GM21825 (cell line): Measurements from ENCODE around the gene PTPRK.

Experiments
- ATAC-seq: cut with Tn5 transposase; IDR thresholded peaks from one replicate; pipeline ENCODE4 v1.9.1; 2021; ENCODE audit warnings: mild to moderate bottlenecking, moderate library complexity; ENCODE audit not compliant: unreplicated experiment

Gene PTPRK

DNA sequence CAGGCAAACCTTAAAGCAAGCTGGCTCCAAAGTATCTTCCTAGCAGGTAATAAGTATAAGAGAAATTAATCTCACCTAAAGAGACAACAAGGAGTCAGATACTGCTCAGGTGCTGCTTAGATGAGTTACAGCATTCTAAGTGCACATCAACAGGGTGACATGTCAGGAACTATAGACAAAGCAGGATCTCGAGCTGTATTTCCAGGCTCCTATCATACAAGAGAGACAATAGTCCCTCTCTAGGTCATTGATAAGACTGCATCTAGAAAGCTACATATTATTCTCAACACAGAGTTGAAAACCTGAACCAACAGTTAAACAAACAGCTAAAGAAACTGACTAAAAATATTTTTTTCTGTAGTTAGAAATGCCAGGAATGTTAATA lies 3.9 kb downstream of the PTPRK start:
- no peak for ATAC-seq

DNA sequence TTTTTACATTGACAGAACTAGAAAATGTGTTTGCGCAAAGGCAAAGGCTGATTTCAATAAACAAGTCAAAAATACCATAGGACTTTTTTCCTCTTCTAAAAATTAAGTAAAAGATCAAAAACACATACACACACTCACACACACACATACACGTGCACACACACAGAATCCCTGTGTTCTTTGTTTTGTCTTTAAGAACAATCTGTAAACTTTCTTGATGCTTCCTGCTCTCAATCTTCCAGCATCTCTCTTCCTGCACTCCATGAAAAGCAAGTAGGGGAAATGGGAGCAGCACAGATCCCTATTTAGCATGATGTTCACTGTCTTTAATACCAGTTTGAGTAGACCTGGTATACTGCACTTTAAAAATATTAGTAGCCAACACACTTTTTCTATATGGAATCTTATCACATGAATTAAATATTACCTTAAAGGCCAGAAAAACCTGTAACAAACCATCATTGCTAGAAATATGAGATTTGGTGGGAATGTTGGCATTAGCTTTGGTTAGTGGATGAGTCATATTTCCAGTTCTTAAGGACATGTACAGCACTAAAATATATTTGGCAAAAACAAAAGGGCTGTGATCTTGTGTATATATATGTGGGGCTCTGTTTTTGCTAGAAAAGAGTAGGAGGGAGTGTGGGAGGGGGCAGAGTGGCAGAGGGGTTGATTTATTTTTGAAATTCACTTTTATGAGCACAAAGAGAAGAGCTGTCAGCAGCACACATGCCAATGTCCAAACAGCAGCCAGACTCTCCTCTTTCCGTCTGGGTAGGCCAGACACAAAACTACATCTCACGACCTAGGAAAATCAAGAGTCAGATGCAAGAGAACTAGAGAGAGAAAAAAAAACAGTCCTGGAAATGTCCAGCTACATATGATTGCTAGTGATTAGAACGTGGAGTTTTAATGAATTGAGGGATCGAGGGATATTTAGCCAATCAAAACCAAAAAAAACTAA lies 4.6 kb downstream of the PTPRK start:
- ATAC-seq: no peak

DNA sequence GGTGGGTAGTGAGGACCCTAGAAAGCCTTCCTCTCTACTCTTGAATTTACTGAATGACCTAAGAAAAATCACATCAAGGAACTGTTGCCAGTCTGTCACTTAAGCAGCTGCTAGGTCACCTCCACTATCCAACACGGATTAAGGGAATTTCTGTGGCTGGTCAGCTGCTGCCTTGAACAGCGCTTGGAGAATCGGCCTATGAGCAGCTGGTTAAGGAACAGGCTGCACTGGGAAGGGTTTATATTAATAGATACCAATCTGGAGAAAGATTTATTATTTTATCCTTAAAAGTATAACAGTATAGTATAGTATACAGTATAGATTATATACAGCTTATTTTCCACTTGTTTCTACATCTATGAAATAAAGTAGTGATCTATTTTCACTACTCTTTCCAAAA lies 6.5 kb downstream of the PTPRK start:
- no peak for ATAC-seq

DNA sequence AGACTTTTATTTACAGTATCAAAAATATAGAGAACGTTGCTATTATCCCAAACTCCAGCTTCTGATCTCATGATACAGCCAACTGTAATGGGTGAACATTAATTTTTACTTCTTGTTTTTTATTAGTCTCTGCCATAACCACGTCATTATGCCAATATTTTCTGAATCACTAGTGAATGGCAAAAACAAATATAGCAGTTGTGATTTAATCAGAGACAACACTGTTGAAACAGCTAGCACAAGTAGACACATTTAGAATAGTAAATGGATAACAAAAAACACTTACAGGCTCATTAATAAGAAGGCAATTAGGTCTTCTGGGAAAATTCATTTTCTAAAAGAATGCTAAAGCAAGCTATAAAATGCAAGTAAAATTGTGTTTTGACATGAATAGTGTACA lies 8.1 kb downstream of the PTPRK start:
- no peak for ATAC-seq

DNA sequence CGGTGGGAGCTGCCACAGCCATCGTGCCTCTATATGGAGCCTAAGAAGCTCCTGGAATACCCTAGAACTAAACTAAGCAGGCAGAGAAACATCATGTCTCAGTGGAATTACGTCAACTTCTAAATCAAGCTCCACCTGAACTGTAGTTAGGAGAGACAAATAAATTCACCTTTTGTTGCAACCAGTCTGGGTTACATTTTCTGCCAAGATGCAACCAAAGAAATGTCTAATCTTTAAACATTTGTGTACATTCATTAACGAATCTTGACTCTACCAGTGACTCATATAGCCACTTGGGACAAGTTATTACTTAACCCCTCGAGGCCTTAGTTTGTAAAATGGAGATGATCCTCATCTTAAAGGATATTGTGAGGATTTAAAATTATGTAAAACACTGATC lies 8.9 kb downstream of the PTPRK start:
- peak; percentile 83 for ATAC-seq

DNA sequence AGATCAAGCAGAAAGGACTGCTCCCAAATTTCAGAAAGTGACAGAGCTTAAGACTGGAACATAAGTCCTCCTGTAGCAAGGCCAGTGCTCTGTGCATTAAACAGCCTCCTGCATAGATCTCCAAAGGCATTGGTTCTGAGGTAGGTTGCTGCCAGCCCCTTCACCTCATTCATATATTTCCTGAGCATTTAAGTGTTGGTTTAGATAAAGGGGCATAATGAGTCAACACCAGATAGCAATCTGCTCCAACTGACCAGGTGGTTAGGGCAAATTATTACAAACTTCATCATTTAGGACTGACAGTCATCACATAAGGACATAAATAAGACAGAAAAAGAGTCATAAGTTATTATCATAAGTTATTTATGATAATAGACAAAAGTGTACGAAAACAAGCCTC lies 10.7 kb downstream of the PTPRK start:
- ATAC-seq: no peak

DNA sequence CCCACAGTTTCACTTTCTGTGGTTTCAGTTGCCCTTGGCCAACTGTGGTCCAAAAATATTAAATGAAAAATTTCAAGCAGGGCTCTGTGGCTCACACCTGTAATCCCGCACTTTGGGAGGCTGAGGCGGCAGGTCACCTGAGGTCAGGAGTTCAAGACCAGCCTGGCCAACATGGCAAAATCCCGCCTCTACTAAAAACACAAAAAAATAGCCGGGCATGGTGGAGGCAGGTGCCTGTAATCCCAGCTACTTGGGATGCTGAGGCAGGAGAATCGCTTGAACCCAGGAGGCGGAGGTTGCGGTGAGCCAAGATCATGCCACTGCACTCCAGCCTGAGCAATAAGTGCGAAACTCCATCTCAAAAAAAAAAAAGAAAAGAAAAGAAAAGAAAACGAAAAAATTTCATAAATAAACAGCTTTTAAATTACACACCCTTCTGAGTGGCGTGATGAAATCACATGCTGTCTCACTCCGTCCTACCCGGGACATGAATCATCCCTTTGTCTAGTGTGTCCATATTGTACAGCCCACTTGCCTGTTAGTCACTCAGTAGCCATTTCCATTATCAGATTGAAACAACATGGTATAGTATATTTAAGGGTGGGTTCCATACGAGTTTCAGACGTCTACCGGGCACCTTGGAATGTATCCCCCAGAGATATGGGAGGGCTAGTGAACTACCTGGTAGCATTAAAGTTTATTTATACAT lies 11.7 kb downstream of the PTPRK start:
- ATAC-seq: no peak

DNA sequence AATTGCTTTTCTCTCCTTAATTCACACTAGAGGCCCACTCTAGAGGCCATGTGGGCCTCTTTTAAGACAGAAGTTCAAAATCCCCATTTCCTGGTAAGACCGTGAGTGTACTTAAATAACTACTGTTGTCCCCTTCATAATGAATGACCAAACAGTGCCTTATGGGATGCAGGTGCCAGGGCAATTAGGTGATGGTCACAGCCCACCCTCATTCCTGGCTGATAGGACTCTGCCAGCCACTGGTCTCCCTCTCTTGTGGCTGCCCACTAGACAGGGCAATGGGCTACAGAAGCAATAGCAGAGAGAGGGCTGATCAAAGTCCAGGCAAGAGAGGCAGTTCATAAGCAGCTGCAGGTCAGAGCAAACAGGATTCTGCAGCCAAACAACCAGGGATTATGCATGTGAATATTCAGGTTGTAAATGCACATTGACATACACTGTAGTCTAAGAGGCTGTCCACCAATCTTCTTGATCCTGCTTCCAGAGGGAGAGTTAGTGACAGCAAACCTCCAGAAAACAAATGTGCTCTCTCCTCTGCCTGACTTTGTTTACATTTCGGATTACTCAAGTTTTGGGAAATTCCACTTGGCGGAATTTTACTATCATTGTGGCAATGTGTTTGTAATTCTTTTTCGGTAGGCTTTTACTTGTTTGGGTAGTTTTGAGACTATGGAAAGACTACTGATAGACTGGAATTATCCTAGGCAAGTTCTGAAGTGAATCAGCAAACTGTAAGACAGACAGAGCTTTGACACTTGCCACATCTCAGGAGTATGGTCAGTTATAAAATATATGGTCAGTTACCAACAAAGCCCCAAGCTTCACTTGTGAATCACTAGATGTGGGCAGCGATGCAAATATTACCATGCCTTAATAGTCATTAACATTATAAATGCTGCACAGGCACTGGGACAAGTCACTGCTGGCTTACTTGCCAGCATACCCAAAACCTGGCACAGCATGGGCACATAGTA lies 12.8 kb downstream of the PTPRK start:
- no peak for ATAC-seq

DNA sequence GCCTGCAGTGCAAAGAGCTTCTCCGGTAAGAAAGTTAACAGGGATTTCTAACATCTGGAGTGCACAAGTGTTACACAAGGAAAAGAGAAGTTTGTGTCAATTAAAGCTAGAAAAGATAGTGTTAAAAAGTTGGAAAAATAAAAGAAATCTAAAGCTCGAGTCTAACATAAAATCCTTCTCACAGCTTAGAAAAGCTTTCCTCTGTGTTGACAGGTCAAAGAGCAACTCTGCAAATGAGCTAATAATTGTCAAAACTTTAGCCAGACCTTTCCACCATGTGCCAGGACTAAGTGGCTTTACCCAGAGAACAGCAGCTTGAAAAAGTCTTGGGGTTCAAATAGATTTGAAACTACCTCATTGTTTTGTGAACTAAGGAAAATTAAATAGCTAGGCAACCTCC lies 14.8 kb downstream of the PTPRK start:
- ATAC-seq: no peak

DNA sequence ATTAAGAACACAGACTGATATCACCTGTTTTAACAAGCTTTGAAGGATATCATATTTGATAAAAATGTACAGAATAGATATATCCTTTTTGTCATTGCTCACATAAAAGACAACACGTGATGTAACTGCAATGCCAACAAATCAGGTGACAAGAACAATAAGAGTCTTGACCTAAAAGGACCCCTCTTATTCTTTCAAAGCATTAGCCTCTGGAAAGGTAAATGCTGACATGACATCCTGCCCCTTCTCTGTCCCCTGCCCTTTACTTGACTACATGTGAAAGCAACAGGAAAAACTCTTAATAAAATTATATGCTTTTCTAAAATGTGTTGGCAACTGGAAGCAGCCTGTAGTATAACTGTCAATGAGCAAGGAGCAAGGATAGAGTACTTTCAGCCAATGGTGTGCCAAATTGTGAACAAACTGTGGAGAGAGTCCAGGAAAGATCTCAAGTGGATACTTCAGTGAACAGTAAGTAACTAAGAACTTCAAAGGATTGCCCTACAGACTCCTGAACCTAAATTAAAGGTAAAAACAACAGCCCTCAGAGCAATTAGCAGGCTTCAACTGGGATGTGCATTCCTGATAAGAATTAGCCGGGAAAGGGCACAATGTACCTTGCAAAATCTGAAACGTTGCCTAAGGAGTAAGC lies 16.3 kb downstream of the PTPRK start:
- no peak for ATAC-seq

DNA sequence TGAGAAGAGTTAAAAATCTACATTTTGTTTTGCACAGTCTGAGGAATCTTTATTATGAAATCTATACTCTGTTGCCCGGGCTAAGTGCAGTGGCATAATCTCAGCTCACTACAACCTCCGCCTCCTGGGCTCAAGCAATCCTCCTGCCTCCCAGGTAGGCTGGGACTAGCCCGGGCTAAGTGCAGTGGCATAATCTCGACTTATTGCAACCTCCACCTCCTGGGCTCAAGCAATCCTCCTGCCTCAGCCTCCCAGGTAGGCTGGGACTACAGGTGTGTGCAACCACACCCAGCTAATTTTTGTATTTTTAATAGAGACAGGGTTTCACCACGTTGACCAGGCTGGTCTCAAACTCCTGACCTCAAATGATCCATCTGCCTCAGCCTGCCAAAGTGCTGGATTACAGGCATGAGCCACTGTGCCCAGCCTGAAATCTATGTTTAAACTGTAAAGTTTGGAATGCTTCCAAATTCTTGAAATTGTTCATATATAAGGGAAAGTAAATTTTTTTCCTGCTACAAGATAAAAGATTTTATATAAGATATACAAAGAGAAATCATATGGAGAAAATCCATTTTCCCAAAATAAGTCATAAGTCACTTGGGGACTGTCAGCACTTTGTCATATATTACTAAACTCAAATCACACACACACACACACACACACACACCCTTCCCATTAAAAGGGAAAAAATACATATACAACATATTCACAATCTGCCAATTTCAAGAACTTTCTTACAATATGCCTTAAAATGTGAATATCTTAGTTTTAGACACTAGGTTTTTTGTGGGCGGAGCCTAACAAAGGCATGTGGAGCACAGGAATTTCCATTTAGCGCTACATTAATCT lies 19.4 kb downstream of the PTPRK start:
- ATAC-seq: no peak

DNA sequence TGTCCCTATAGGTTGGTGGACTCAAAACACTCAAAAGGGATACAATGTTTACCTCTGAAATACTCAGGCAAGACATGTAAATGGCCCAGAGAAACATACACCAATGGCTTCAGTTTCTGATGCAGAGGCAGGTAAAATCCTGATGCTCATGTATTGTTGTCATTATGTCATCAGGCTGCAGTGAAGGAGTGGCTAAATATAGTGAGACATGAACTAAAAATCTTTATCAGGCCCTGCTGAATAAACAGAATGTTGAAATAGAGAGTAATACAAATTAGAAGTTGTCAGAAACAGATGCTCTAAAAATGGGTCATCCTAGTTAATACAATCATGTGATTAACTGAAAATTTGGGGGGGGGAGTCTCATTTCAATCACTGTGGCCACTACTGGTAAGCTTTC lies 20.4 kb downstream of the PTPRK start:
- no peak for ATAC-seq

DNA sequence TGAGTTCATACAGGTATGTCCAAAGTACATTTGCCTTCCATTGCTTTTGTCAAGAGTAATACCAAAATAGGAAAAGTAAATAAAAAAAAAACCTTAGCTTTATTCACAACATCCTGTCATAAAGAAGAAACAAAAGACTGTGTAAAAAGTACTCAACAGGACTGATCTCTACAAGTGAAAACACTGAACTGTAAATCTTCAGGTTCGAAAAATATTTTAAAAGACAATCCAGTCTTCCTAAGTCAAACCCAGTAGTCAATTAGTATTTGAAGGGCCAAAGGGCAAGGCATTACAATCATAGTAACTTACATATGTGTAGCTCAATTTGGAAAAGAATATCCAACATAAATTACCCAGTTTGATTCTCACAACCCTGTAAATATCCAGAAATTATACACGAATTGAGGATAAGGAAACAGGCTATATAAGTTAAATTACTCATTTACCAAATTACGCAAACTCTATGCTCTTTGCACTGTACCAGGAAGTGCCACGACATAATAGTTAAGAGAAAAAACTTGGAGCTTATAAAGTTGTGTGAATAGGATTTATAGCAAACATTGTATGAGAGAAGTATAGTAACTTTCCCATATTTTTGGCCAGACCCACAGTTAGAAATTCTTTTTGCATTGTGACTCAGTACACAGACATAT lies 21.2 kb downstream of the PTPRK start:
- no peak for ATAC-seq

DNA sequence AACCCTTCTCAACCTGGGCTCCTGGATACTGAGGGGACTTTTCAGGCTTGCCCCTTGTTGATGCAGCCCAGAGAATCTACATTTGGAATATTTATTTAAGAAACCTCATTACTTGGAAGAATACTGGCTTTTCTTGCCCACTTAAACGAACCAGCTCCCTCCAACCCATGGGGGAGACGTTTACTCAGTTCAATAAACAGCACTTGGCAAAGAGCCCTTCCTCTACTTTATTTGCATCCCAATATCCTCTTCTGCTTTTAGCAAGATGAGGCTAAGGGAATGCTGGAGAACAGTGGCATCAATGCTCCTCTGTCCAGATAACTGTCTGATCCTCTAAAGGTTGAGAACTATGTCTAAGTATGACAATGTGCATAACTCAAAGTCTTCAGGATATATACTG lies 22.2 kb downstream of the PTPRK start:
- no peak for ATAC-seq

DNA sequence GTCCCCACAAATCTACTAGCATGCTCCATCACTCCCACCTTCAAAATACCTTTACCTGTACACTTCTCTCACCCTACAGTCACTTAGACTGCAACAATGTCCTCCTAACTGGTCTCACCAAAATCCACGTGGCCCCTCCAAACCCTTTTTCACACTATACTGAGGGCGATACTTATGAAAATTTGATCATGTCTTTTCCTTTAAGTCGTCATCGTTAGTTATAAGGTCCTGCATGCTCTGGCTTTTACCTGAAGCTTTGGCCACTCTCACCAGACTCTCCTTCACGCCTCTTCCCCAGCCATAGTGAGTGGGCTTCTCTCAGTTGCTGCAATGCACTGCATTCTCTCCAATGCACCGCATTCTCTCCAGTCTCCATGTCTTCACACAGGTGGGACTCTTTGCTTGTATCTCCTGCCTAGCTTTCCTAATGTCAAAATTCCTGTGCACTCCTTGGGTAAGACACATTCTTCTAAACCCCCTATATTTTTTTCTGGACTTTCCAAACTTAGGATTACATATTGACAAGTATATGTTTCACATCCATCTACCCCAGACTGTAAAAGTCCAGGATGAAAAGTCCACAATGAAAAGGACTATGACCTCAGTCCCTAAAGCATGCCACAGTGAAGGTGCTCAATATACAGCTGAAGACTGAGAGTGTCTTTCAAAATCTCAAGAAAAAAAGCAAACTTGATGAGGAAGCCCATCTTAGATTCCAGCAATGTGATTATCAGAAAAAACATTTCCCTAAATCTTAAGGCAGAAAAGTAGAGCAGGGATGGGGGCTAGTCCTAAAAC lies 24.7 kb downstream of the PTPRK start:
- no peak for ATAC-seq

DNA sequence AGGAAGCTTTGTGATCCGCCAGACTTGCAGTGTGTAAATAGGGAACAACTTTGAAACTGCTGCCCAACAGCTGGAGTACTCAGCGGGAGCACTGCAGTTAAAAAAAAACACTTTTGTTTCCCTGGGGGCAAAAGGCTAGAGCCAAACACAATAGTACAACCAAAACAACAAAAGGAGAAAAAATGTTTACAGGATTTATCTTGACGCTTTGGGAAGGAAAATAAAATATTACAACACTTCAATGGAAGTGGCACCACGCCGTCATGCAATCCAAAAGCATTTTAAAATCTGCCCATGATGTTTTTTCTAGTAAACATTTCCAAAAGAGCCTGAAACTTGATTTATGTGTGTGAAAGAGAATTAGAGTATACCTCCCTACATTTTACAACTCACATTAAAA lies 26.0 kb downstream of the PTPRK start:
- ATAC-seq: no peak

DNA sequence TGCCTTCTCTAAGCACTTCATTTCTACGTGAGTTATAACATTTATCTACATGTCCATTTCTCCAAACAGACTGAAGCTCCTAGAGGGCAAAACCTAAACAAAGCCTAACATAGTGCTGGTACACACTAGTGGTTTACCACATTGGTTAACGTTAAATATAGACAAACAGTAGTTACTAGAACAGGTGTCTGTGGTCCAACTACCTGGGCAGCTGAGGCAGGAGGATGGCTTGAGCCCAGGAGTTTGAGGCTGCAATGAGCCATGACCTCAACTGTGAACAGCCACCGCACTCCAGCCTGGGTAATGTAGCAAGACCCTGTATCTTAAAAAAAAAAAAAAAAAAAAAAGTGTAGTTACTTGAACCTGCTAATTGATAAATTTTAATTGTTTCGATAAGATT lies 26.5 kb downstream of the PTPRK start:
- no peak for ATAC-seq

DNA sequence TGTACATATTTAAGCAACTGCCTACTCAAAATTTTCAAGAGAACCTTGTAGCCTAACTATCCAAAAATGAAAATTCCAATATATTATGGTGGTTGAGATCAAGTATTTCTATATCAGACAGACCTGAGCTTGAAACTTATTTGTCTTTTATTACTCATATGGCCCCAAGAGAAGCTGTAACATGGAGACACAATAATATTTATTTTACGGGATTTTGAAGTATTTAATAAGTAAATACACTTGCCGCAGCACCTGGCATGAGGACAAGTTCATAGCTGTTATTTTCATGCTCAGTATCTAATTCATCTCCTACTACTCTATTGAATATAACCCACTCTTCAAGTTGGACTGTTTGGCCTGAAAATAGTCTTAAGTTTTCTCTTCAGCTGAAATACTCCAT lies 28.0 kb downstream of the PTPRK start:
- ATAC-seq: no peak
